Right atrium auricular region (tissue), 2 donors: ENCODE measurements around the gene ADGRL3. TPM values are rescaled to one million over a fixed set of nuclear protein-coding genes. Genes with fewer than 3 reads are reported as not detected.

Experiments used
- DNase-seq: peaks from one replicate; pipeline ENCODE4 v3.0.0-alpha.2; 2019; ENCODE audit warnings: low spot score
- H3K27ac ChIP-seq, 2 donors: fragments of 200-600 bp; sonication (generic); 1 replicate in 1 of 2; 2 replicates in 1 of 2; pipeline ENCODE4 v1.5.1; 2016 to 2019
- H3K27me3 ChIP-seq, 2 donors: fragments of 200-600 bp; sonication (generic); one replicate each; pipeline versions ENCODE4 v1.5.1 to v1.6.0; 2017 to 2019
- H3K36me3 ChIP-seq: fragments of 200-600 bp; sonication (generic); one replicate; pipeline ENCODE4 v1.5.1; 2016
- H3K4me1 ChIP-seq, 2 donors: fragments of 200-600 bp; sonication (generic); one replicate each; pipeline versions ENCODE4 v1.5.1 to v1.6.0; 2017 to 2019
- H3K4me3 ChIP-seq, 2 donors: fragments of 200-600 bp; sonication (generic); 1 replicate in 1 of 2; 2 replicates in 1 of 2; pipeline ENCODE4 v1.5.1; 2017 to 2019; ENCODE audit warnings: mild to moderate bottlenecking in 1 of 2, moderate library complexity in 1 of 2
- H3K9me3 ChIP-seq, 2 donors: fragments of 200-600 bp; sonication (generic); one replicate each; pipeline ENCODE4 v1.5.1; 2019
- CTCF ChIP-seq, 2 donors: fragments of 200-600 bp; sonication (generic); IDR thresholded peaks; one replicate each; pipeline ENCODE4 v1.5.1; 2019; ENCODE audit warnings: antibody characterized with exemption in 2 of 2
- total RNA-seq, 2 donors: library from RNA; depleted of rRNA; stranded (reverse); fragments of >200 nt; gene quantifications; one replicate each; pipeline ENCODE4 v1.1.0, GENCODE V29; 2016

Gene ADGRL3
- total RNA-seq, 2 donors from 2014 or later = 0.86 to 1.9 TPM

GRCh38 chr4:61319156-61319555 is 119.0 kb downstream of the ADGRL3 start:
- Histone ChIP-seq H3K27me3 (no peaks in the 10 kb centered on the region), H3K36me3 (no peaks in the 10 kb centered on the region), H3K9me3 (no peaks in the 10 kb centered on the region), H3K4me1 (no peaks in the 10 kb centered on the region), H3K27ac (no peak overlapping the region), H3K4me3 (no peak overlapping the region)
- TF ChIP-seq CTCF (IDR thresholded peaks at IDR 0.05) = no peak
- DNase-seq = no peak

- Histone ChIP-seq H3K36me3 (no peaks in the 10 kb centered on the region), H3K4me3 (no peak overlapping the region), H3K27ac (no peak overlapping the region), H3K4me1 (no peaks in the 10 kb centered on the region), H3K9me3 (no peaks in the 10 kb centered on the region), H3K27me3 (no peaks in the 10 kb centered on the region)
- no peak for TF ChIP-seq CTCF (IDR thresholded peaks at IDR 0.05)
- no peak for DNase-seq
These were observed 120.0 kb downstream of the ADGRL3 start for GRCh38 chr4:61320154-61320553.

GRCh38 chr4:61320631-61321030 is 120.5 kb downstream of the ADGRL3 start:
- no peak for DNase-seq
- no peaks in the 10 kb centered on the region for H3K9me3 ChIP-seq
- H3K36me3 ChIP-seq = no peaks in the 10 kb centered on the region
- no peak overlapping the region for H3K4me3 ChIP-seq
- no peak overlapping the region for H3K27ac ChIP-seq
- no peaks in the 10 kb centered on the region for H3K4me1 ChIP-seq
- no peak for TF ChIP-seq CTCF (IDR thresholded peaks at IDR 0.05)
- no peaks in the 10 kb centered on the region for H3K27me3 ChIP-seq

GRCh38 chr4:61332693-61333092 is 132.6 kb downstream of the ADGRL3 start:
- H3K27me3 ChIP-seq = no peaks in the 10 kb centered on the region
- no peaks in the 10 kb centered on the region for H3K9me3 ChIP-seq
- TF ChIP-seq CTCF (IDR thresholded peaks at IDR 0.05) = no peak
- no peak for DNase-seq
- no peak overlapping the region for H3K4me3 ChIP-seq
- H3K4me1 ChIP-seq = no peaks in the 10 kb centered on the region
- H3K36me3 ChIP-seq = no peaks in the 10 kb centered on the region
- H3K27ac ChIP-seq = no peak overlapping the region

- Histone ChIP-seq H3K27ac (no peak overlapping the region), H3K4me1 (no peaks in the 10 kb centered on the region), H3K4me3 (no peak overlapping the region), H3K36me3 (no peaks in the 10 kb centered on the region), H3K27me3 (no peaks in the 10 kb centered on the region), H3K9me3 (no peaks in the 10 kb centered on the region)
- no peak for TF ChIP-seq CTCF (IDR thresholded peaks at IDR 0.05)
- no peak for DNase-seq
These were observed 133.4 kb downstream of the ADGRL3 start for GRCh38 chr4:61333490-61333889.

GRCh38 chr4:61335241-61335763 is 135.2 kb downstream of the ADGRL3 start:
- Histone ChIP-seq H3K4me3 (no peak overlapping the region), H3K27me3 (no peaks in the 10 kb centered on the region), H3K36me3 (no peaks in the 10 kb centered on the region), H3K4me1 (no peaks in the 10 kb centered on the region), H3K27ac (no peak overlapping the region), H3K9me3 (no peaks in the 10 kb centered on the region)
- TF ChIP-seq CTCF (IDR thresholded peaks at IDR 0.05) = no peak
- DNase-seq = no peak
